Measurements from ENCODE around the gene EPB41L4B.
"Not testable (repeated sequence)": the region's sequence is repeated elsewhere in the genome, so short reads cannot be mapped to it uniquely, and the experiment has no call there.

Gene EPB41L4B

DNA sequence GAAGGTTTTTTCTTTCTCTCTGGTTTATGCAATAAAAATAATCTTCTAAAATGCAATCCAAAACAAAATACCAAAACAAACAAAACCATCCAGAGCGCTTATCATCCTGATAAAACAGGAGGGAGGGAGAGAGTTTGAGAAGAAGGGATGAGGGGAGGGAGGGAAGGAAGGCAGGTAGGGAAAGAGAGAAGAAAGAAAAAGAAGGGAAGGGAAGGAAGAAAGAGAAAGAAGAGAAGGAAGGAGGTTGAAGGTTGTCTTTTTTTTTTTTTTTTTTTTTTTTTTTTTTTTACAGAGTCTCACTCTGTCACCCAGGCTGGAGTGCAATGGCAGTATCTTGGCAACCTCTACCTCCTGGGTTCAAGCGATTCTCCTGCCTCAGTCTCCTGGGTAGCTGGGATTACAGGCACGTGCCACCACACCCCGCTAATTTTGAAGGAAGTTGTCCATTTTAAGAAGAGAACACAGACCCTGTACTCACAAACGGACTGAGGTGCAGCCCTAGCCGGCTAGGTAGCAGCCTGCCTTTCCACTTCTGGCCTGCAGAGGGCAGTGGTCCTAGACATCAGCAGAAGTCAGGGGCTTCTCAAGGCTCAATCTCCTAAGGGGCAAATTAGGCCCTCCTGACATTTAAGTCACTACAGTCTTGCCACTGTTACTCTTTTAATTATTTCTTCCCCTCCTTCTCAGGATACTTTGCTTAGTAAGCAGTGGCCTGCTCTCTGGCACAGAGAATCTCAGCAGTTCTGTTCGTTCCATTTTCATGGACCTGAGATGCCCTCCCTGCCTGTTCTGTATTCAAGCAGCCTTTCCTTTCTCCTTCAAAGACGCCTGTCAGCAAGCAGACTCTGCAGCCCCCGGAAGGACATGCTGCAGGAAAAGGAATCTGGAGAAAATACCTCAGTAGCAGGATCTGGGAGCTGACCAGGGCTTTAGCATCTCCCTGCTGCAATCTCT is 76.4 kb downstream of the EPB41L4B start:
- DNase-seq (ENCODE audit: low spot score) = peak; percentile 71

GRCh38 chr9:109242741-109243140 is 78.1 kb downstream of the EPB41L4B start:
- no peak for DNase-seq (ENCODE audit: low spot score)

DNA sequence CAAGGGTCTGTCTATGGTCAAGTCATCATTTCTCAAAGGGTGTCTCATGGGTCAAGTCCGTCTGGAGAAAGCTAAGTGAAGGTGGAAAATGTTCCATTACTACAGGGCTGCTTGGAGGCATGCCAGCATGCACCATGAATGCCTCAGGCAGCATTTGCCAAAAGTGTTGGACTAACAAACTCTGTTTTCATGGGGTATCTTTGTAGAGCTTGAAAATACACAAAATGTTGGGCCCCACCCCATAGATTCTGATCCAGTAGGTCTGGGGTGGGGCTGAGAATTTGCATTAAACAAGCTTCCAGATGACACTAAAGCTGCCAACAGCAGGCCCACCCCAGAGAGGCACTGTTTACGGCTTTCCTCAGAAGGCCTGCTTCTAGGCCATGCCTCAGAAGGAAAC is 78.8 kb downstream of the EPB41L4B start:
- no peak for DNase-seq (ENCODE audit: low spot score)

GRCh38 chr9:109241207-109241606 is 79.7 kb downstream of the EPB41L4B start:
- DNase-seq (ENCODE audit: low spot score) = no peak

DNA sequence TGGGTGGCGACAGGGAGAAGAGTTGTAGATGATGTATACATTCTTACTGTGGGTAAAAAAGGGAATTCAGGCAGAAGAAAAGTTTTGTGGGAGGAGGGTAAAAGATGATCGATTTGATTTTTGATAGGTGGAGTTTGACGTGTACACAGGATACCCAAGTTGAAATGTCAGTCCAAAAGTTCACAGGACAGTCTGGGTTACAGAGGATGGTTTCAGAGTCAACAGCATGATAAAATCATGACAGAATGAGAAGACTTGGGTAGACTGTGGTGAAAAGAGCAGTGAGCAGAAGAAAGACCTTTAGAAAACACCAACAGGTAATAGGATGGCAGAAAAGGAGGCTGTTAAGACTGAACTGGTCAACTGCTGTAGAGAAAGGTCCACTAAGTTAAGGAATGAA is 81.6 kb downstream of the EPB41L4B start:
- DNase-seq (ENCODE audit: low spot score) = no peak

- no peak for DNase-seq (ENCODE audit: low spot score)
Measured at GRCh38 chr9:109238655-109239054, 82.2 kb downstream of the EPB41L4B start.

- no peak for DNase-seq (ENCODE audit: low spot score)
Measured at GRCh38 chr9:109238125-109238524, 82.7 kb downstream of the EPB41L4B start.

DNA sequence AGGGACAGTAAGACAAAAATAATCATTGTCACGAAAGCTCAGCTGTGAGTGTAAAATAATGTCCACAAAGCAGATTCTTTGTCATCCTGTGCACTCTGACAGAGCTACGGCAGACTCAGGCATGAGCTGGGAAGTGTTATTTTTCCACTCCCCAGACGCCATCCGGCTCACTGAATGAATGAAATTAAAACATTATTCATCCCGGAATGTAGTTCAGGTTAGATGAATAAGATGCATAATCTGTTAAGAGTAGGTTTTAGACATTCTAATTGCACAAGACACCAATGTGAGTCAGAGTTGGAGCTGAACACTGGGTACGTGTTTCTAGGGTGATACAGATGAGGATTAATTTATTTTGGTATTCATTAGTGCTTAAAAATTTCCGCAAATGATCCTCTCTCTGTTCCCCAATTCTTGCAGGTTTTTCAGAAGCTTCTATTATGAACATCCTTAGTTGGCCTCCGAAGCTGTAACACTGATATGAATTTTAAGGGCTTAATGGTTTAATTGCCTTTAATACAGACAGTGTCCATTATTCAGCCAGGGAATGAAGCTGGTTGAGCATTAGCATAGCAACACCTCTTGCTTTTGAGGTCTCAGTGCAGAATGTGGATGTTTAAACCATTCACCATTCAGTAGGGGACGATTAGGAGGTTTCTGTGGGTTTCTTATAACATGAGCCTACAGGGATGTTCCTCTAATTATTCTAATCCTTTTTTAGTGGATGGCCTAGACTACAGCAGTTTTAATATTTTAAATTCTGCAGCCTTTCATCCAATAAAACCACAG is 88.2 kb downstream of the EPB41L4B start:
- DNase-seq (ENCODE audit: low spot score) = peak; percentile 47

- DNase-seq (ENCODE audit: low spot score) = no peak
Measured at GRCh38 chr9:109231593-109231992, 89.3 kb downstream of the EPB41L4B start.

DNA sequence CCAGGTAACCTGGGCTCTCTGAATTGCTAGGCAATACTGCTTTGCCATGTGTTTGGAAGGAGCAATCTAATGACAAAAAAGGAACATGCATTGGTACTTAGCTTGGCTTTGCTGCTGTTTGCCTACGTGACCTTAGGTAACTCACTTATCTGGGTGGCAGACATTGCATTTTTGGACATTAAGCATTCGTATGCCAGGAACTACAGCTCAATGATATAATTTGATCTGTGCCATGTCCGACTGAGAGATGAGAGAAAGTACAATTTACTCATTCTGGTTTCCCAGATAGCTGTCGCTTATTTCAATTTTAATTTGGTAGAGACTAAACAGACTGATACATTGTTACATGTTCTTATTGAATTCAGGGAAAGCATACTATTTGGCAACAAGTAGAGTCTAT is 90.6 kb downstream of the EPB41L4B start:
- no peak for DNase-seq (ENCODE audit: low spot score)

- DNase-seq (ENCODE audit: low spot score) = no peak
Measured at GRCh38 chr9:109229682-109230081, 91.2 kb downstream of the EPB41L4B start.

GRCh38 chr9:109228093-109228642 is 92.7 kb downstream of the EPB41L4B start:
- no peak for DNase-seq (ENCODE audit: low spot score)

- no peak for DNase-seq (ENCODE audit: low spot score)
Measured at GRCh38 chr9:109225629-109226028, 95.2 kb downstream of the EPB41L4B start.

DNA sequence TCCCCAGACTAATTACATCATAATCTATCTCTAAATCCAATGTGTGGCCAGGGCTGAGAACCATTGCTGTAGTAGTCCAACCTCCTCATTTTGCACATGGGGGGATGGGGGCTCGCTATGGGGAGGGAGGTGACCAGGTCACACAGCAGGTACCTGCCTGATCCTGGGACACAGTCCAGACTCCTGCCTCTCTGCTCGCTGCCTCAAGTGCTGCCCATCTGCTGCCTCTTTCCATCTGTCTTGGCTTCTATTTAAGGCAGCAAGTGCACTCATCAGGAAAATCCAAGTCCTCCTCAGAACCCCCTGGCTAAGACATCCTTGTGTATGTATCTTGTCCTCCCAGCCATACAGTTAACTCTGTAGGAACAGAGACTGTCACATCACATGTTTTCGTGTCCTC is 96.1 kb downstream of the EPB41L4B start:
- no peak for DNase-seq (ENCODE audit: low spot score)

DNA sequence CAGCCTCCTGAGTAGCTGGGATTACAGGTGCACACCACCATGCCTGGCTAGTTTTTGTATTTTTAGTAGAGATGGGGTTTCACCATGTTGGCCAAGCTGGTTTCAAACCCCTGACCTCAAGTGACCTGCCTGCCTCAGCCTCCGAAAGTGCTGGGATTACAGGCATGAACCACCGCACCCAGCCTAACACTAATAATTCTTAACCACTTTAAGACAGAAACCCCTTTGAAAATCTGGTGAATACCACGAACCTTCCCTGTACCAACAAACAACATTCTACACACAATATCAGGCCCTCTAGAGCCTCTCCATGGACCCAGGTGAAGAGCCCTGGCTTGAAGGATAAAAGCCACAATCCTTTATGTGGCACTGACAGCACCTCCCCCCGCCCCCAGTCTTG is 102.6 kb downstream of the EPB41L4B start:
- not testable (repeated sequence) for DNase-seq (ENCODE audit: low spot score)

DNA sequence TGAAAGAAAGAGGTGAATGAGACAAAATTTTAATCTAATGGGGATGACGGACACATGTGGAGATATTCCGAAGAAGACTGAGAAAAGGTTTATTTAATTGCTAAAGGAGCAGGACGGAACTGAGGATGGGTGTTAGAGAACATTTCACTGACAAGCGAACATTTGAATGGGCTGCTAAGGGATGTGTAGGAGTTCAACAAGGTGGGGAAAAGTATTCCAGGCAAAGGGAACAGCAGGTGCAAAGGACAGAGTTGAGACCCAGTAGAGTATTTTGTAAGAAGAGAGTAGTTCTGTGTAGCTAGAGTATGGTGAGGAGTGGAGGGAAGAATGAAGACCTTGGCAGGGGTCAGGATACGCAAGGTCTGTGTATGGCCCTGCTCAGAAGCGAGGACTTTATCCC is 106.4 kb downstream of the EPB41L4B start:
- no peak for DNase-seq (ENCODE audit: low spot score)

GRCh38 chr9:109213285-109214121 is 107.4 kb downstream of the EPB41L4B start:
- DNase-seq (ENCODE audit: low spot score) = no peak

DNA sequence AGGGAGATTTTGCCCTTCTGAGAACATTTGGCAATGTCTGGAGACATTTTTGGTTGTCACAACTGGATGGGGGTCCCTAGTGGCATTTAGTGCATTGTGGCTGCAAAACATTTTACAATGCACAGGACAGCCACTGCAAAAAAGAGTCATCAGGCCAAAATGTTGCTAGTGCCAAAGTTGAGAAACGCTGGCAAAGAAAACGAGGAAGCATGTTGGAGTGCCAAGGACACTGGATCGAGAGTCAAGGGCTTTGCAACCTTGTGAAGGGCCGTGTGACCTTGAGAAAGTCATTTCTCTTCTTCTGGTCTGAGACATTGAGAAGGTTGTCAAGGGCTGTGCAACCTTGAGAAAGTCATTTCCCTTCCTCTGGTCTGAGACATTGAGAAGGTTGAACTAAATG is 108.1 kb downstream of the EPB41L4B start:
- no peak for DNase-seq (ENCODE audit: low spot score)

DNA sequence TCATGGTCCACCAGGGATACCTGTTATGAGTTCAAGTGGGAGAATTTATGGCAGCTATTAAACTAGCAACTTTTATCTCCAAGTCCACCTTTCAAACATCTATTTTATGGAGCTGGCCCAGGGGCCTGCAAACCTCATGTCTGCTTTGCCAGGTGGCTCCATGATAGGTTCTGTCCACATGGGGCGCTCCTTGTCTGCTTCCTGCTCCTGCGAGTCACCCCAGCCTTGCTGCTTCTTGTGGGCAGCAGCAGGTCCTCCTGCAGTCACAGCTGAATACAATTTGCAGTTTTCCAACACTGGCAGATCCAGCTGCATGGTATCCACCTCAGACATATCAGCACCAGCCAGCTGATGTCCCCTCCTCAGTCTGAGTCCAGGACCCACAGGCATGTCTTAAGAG is 114.2 kb downstream of the EPB41L4B start:
- peak; percentile 9 for DNase-seq (ENCODE audit: low spot score)

GRCh38 chr9:109205526-109205925 is 115.3 kb downstream of the EPB41L4B start:
- no peak for DNase-seq (ENCODE audit: low spot score)

DNA sequence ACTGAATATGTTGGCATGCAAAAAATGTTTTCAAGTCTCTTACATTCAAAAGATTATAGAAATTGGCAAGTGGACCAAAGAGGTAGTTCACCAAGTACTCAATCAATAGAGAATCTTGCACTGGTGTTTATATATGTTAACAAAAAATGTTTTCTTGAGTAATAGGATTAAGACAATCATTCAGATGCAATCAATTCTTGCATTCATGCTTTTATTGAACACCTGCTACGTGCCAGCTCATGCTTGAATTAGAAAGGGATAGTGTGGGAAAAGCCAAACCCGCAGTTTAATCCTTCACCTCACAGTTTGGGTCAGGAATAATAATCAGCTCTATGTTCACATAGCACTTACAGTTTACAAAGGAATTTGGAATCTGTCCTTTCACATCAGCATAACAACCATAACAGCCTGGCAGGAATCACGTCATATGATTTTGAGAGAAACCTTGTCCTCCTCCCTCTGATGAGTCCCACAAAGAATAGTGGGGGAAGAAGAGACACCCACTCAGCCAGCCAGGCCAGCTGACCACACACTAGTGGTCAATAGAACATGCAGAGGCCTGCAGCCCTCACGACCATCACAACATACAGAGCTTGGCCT is 117.0 kb downstream of the EPB41L4B start:
- DNase-seq (ENCODE audit: low spot score) = no peak
